ENCODE data around the gene MAGI1. TPM values are rescaled to one million over a fixed set of nuclear protein-coding genes. Genes with fewer than 3 reads are reported as not detected.

The MAGI1 gene
- total and polyA plus RNA-seq, 7 experiments from 2014 or later = 0.39 TPM; not detected in 6

GRCh38 chr3:65945480-65945879, 93.2 kb downstream of the MAGI1 start:
- H3K27me3 ChIP-seq (ENCODE audit: control insufficient read depth in 2 of 2, insufficient read depth in 2 of 2, low read length in 2 of 2) = no peaks in the 10 kb centered on the region
- ChIA-PET POLR2A (no interaction called here), CTCF (no interaction called here)
- no peaks in the 10 kb centered on the region for H3K36me3 Mint-ChIP-seq
- peaks cover 0 to 4% (median 2%) of the 10 kb centered on the region in 5 donors for H3K27me3 Mint-ChIP-seq
- intact Hi-C loops (cut with micrococcal nuclease) = no loop called here
- peaks cover 0 to 3% (median 0%) of the 10 kb centered on the region in 11 donors for H3K9me3 Mint-ChIP-seq
- DNase-seq (no peak), ATAC-seq (no peak)
- H3K36me3 ChIP-seq (ENCODE audit: control insufficient read depth in 2 of 3, insufficient read depth in 3 of 3, low read length in 3 of 3) = no peaks in the 10 kb centered on the region
- no peak overlapping the region for H3K27ac Mint-ChIP-seq
- H3K4me1 ChIP-seq (ENCODE audit: control insufficient read depth in 2 of 2, insufficient read depth in 2 of 2, low read length in 2 of 2) = no peaks in the 10 kb centered on the region
- no peaks in the 10 kb centered on the region for H3K4me1 Mint-ChIP-seq
- no peaks in the 10 kb centered on the region for H3K9me3 ChIP-seq (ENCODE audit: control insufficient read depth in 2 of 3, low read length in 3 of 3)
- no peak overlapping the region for H3K4me3 ChIP-seq (ENCODE audit: low read length)
- H3K4me3 Mint-ChIP-seq = no peak overlapping the region
- H3K27ac ChIP-seq (ENCODE audit: low read depth, low read length) = no peak overlapping the region

- Histone ChIP-seq H3K9me3 (ENCODE audit: control insufficient read depth in 2 of 3, low read length in 3 of 3) (no peaks in the 10 kb centered on the region), H3K4me3 (ENCODE audit: low read length) (no peak overlapping the region), H3K36me3 (ENCODE audit: control insufficient read depth in 2 of 3, insufficient read depth in 3 of 3, low read length in 3 of 3) (no peaks in the 10 kb centered on the region), H3K4me1 (ENCODE audit: control insufficient read depth in 2 of 2, insufficient read depth in 2 of 2, low read length in 2 of 2) (no peaks in the 10 kb centered on the region), H3K27ac (ENCODE audit: low read depth, low read length) (no peak overlapping the region), H3K27me3 (ENCODE audit: control insufficient read depth in 2 of 2, insufficient read depth in 2 of 2, low read length in 2 of 2) (no peaks in the 10 kb centered on the region)
- ATAC-seq (no peak), DNase-seq (no peak)
- Mint-ChIP-seq H3K27me3 (peaks cover 0 to 4% (median 0%) of the 10 kb centered on the region in 5 donors), H3K9me3 (peaks cover 0 to 1% (median 0%) of the 10 kb centered on the region in 11 donors), H3K4me1 (no peaks in the 10 kb centered on the region), H3K4me3 (no peak overlapping the region), H3K36me3 (no peaks in the 10 kb centered on the region), H3K27ac (no peak overlapping the region)
- intact Hi-C loops (cut with micrococcal nuclease) = no loop called here
- CTCF ChIA-PET = no interaction called here
- POLR2A ChIA-PET = no interaction called here
Observed at GRCh38 chr3:65944252-65944651, 94.5 kb downstream of the MAGI1 start.

GRCh38 chr3:65939801-65940246, 98.9 kb downstream of the MAGI1 start:
- peaks cover 0 to 3% (median 2%) of the 10 kb centered on the region in 11 donors for H3K9me3 Mint-ChIP-seq
- POLR2A ChIA-PET = no interaction called here
- Histone ChIP-seq H3K4me1 (ENCODE audit: control insufficient read depth in 2 of 2, insufficient read depth in 2 of 2, low read length in 2 of 2) (no peaks in the 10 kb centered on the region), H3K4me3 (ENCODE audit: low read length) (no peak overlapping the region), H3K27me3 (ENCODE audit: control insufficient read depth in 2 of 2, insufficient read depth in 2 of 2, low read length in 2 of 2) (no peaks in the 10 kb centered on the region), H3K9me3 (ENCODE audit: control insufficient read depth in 2 of 3, low read length in 3 of 3) (no peaks in the 10 kb centered on the region), H3K27ac (ENCODE audit: low read depth, low read length) (no peak overlapping the region), H3K36me3 (ENCODE audit: control insufficient read depth in 2 of 3, insufficient read depth in 3 of 3, low read length in 3 of 3) (no peaks in the 10 kb centered on the region)
- H3K36me3 Mint-ChIP-seq = no peaks in the 10 kb centered on the region
- H3K4me3 Mint-ChIP-seq = no peak overlapping the region
- no peak overlapping the region for H3K27ac Mint-ChIP-seq
- intact Hi-C loops (cut with micrococcal nuclease) = no loop called here
- H3K27me3 Mint-ChIP-seq = peaks cover 0 to 2% (median 0%) of the 10 kb centered on the region in 5 donors
- DNase-seq = no peak
- H3K4me1 Mint-ChIP-seq = peaks cover 0 to 2% (median 0%) of the 10 kb centered on the region in 7 donors
- CTCF ChIA-PET = no interaction called here
- ATAC-seq = no peak

GRCh38 chr3:65939184-65939583, 99.5 kb downstream of the MAGI1 start:
- Mint-ChIP-seq H3K36me3 (no peaks in the 10 kb centered on the region), H3K27me3 (peaks cover 0 to 2% (median 0%) of the 10 kb centered on the region in 5 donors), H3K4me1 (peaks cover 0 to 2% (median 0%) of the 10 kb centered on the region in 7 donors), H3K4me3 (no peak overlapping the region), H3K27ac (no peak overlapping the region), H3K9me3 (peaks cover 0 to 5% (median 2%) of the 10 kb centered on the region in 11 donors)
- ATAC-seq = no peak
- POLR2A ChIA-PET = no interaction called here
- Histone ChIP-seq H3K4me1 (ENCODE audit: control insufficient read depth in 2 of 2, insufficient read depth in 2 of 2, low read length in 2 of 2) (no peaks in the 10 kb centered on the region), H3K4me3 (ENCODE audit: low read length) (no peak overlapping the region), H3K27me3 (ENCODE audit: control insufficient read depth in 2 of 2, insufficient read depth in 2 of 2, low read length in 2 of 2) (no peaks in the 10 kb centered on the region), H3K9me3 (ENCODE audit: control insufficient read depth in 2 of 3, low read length in 3 of 3) (no peaks in the 10 kb centered on the region), H3K27ac (ENCODE audit: low read depth, low read length) (no peak overlapping the region), H3K36me3 (ENCODE audit: control insufficient read depth in 2 of 3, insufficient read depth in 3 of 3, low read length in 3 of 3) (no peaks in the 10 kb centered on the region)
- DNase-seq = no peak
- CTCF ChIA-PET = no interaction called here
- intact Hi-C loops (cut with micrococcal nuclease) = no loop called here

DNA sequence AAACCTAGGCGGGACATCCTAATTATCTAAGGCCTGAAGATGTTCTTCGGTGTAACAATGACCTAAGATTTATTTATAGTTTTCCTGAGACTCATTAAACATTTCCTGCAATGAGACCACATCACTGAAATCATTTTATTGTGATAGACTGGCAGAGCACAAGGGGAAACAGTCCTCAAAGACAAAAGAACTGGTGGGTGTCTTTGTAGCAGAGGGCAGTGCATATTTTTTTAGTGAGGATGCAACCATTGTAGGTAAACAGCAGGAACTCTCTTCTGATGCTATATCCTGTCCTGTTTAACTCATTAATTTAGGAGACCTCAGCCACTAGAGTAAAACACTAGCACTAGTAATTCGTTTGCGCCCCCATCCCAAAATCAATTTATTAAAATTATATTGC, 100.0 kb downstream of the MAGI1 start:
- Mint-ChIP-seq H3K9me3 (peaks cover 0 to 5% (median 2%) of the 10 kb centered on the region in 11 donors), H3K27ac (no peak overlapping the region), H3K4me3 (no peak overlapping the region), H3K36me3 (no peaks in the 10 kb centered on the region), H3K27me3 (peaks cover 0 to 2% (median 0%) of the 10 kb centered on the region in 5 donors), H3K4me1 (peaks cover 0 to 2% (median 0%) of the 10 kb centered on the region in 7 donors)
- Histone ChIP-seq H3K4me3 (ENCODE audit: low read length) (no peak overlapping the region), H3K4me1 (ENCODE audit: control insufficient read depth in 2 of 2, insufficient read depth in 2 of 2, low read length in 2 of 2) (no peaks in the 10 kb centered on the region), H3K36me3 (ENCODE audit: control insufficient read depth in 2 of 3, insufficient read depth in 3 of 3, low read length in 3 of 3) (no peaks in the 10 kb centered on the region), H3K27ac (ENCODE audit: low read depth, low read length) (no peak overlapping the region), H3K9me3 (ENCODE audit: control insufficient read depth in 2 of 3, low read length in 3 of 3) (no peaks in the 10 kb centered on the region), H3K27me3 (ENCODE audit: control insufficient read depth in 2 of 2, insufficient read depth in 2 of 2, low read length in 2 of 2) (no peaks in the 10 kb centered on the region)
- no peak for DNase-seq
- ChIA-PET CTCF (no interaction called here), POLR2A (no interaction called here)
- intact Hi-C loops (cut with micrococcal nuclease) = no loop called here
- ATAC-seq = no peak

DNA sequence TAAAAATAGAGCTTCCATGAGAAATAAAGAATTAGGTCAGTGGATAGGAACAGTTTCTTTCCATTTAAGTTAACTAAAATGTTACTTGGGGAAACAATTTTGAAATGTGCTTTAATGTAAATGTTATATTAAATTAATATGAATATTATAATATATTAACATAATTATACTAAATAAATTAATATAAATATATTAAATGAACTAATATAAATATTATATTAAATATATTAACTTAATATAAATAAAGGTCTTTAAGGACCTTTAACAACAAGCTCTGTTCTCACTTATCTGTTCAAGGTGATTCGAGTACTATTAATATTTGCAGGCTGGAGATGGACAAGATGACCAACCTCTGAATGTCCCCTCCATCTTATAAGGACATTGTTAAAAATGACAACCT, 100.6 kb downstream of the MAGI1 start:
- POLR2A ChIA-PET = no interaction called here
- DNase-seq (no peak), ATAC-seq (no peak)
- Mint-ChIP-seq H3K27me3 (peaks cover 0 to 2% (median 0%) of the 10 kb centered on the region in 5 donors), H3K27ac (no peak overlapping the region), H3K4me3 (no peak overlapping the region), H3K36me3 (no peaks in the 10 kb centered on the region), H3K9me3 (peaks cover 0 to 6% (median 4%) of the 10 kb centered on the region in 11 donors), H3K4me1 (peaks cover 0 to 2% (median 0%) of the 10 kb centered on the region in 7 donors)
- Histone ChIP-seq H3K9me3 (ENCODE audit: control insufficient read depth in 2 of 3, low read length in 3 of 3) (no peaks in the 10 kb centered on the region), H3K4me3 (ENCODE audit: low read length) (no peak overlapping the region), H3K36me3 (ENCODE audit: control insufficient read depth in 2 of 3, insufficient read depth in 3 of 3, low read length in 3 of 3) (no peaks in the 10 kb centered on the region), H3K4me1 (ENCODE audit: control insufficient read depth in 2 of 2, insufficient read depth in 2 of 2, low read length in 2 of 2) (no peaks in the 10 kb centered on the region), H3K27me3 (ENCODE audit: control insufficient read depth in 2 of 2, insufficient read depth in 2 of 2, low read length in 2 of 2) (no peaks in the 10 kb centered on the region), H3K27ac (ENCODE audit: low read depth, low read length) (no peak overlapping the region)
- CTCF ChIA-PET = no interaction called here
- intact Hi-C loops (cut with micrococcal nuclease) = no loop called here

DNA sequence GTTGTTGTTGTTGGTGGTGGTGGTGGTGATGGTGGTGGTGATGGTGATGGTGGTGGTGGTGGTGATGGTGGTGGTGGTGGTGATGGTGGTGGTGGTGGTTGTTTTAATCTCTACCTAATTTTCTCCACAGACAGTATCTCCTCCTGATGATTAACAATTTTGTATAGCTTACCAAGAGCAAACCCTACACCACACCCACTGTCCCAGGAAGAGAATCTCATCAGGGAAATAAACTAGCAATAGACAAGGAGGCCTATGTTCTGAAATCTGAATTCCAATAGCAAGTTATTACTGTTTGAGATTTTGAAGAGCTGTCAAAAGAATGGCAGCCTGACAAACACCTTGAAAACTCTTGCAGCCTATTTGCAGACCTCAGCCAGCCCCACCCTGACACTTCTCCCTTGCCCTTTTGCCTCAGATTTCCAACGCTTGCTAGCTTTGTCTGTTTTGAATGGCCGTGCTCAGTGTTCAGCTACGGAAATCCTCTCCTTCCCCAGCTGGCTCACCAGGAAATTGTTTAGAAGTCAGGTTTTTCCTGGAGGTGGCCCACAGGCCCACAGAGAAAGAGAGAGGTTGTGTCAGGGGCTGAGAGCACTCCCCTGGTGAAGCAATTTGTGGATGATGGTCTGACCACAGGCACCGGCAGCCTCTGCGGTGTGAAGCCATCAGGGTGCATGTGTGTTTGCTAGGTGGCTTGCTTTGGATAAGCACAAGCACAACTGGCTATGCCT, 101.6 kb downstream of the MAGI1 start:
- intact Hi-C loops (cut with micrococcal nuclease) = no loop called here
- DNase-seq (no peak), ATAC-seq (no peak)
- H3K4me3 Mint-ChIP-seq = no peak overlapping the region
- Histone ChIP-seq H3K27ac (ENCODE audit: low read depth, low read length) (no peak overlapping the region), H3K4me1 (ENCODE audit: control insufficient read depth in 2 of 2, insufficient read depth in 2 of 2, low read length in 2 of 2) (no peaks in the 10 kb centered on the region), H3K4me3 (ENCODE audit: low read length) (no peak overlapping the region), H3K36me3 (ENCODE audit: control insufficient read depth in 2 of 3, insufficient read depth in 3 of 3, low read length in 3 of 3) (no peaks in the 10 kb centered on the region), H3K9me3 (ENCODE audit: control insufficient read depth in 2 of 3, low read length in 3 of 3) (no peaks in the 10 kb centered on the region), H3K27me3 (ENCODE audit: control insufficient read depth in 2 of 2, insufficient read depth in 2 of 2, low read length in 2 of 2) (no peaks in the 10 kb centered on the region)
- peaks cover 0 to 14% (median 4%) of the 10 kb centered on the region in 11 donors for H3K9me3 Mint-ChIP-seq
- no peaks in the 10 kb centered on the region for H3K36me3 Mint-ChIP-seq
- H3K27me3 Mint-ChIP-seq = peaks cover 0 to 2% (median 0%) of the 10 kb centered on the region in 5 donors
- no peak overlapping the region for H3K27ac Mint-ChIP-seq
- POLR2A ChIA-PET = no interaction called here
- CTCF ChIA-PET = no interaction called here
- H3K4me1 Mint-ChIP-seq = peaks cover 0 to 2% (median 0%) of the 10 kb centered on the region in 7 donors

Measured in naive thymus-derived CD4-positive, alpha-beta T cell (primary cell).